GM06990 (cell line): ENCODE measurements around the gene PLB1.

Experiments used
- DNase-seq: peaks from one replicate; pipeline ENCODE4 v3.0.0-alpha.2; 2011; ENCODE audit not compliant: insufficient read length; ENCODE audit errors: extremely low read depth
- H3K27me3 ChIP-seq: replicated peaks from 2 replicates; pipeline ENCODE4 v1.6.0; 2011; ENCODE audit warnings: low read length; ENCODE audit not compliant: control insufficient read depth, insufficient read depth
- H3K36me3 ChIP-seq: 2 replicates; pipeline ENCODE4 v1.5.1; 2011; ENCODE audit warnings: low read length; ENCODE audit not compliant: control insufficient read depth, insufficient read depth
- H3K4me3 ChIP-seq: replicated peaks from 2 replicates; pipeline ENCODE4 v1.5.1; 2011; ENCODE audit warnings: low read depth, mild to moderate bottlenecking, control low read depth, low read length
- CTCF ChIP-seq: IDR thresholded peaks from 2 replicates; pipeline ENCODE4 v1.5.1; 2011; ENCODE audit warnings: low read length, control low read depth, mild to moderate bottlenecking, inconsistent platforms; ENCODE audit not compliant: insufficient read depth, poor library complexity, severe bottlenecking

Gene PLB1

DNA sequence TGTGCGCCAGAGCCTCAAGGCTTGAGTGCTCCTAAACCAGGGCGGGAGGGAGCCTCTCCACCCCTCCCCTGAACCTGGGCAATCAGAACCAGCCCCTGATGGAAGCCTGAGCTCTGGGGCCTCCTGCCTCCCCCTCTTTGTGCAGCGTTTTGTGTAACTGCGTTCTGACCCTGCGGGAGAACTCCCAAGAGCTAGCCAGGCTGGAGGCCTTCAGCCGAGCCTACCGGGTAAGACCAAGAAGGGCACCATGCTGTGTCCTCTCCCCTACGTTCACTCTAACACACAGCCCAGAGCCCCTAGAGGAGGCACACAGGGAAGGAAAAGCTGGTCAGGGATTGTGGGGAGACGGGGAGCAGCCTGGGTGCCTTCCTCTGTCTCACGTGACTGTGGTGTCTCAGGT lies 108.0 kb downstream of the PLB1 start:
- Histone ChIP-seq H3K36me3 (no peaks in the 10 kb centered on the region), H3K27me3 (no peaks in the 10 kb centered on the region), H3K4me3 (no peak overlapping the region)
- no peak for DNase-seq
- no peak for TF ChIP-seq CTCF

GRCh38 chr2:28604284-28604843 lies 108.5 kb downstream of the PLB1 start:
- no peaks in the 10 kb centered on the region for H3K36me3 ChIP-seq
- no peaks in the 10 kb centered on the region; the same call in 1 of the 2 replicates for H3K27me3 ChIP-seq
- no peak for DNase-seq
- no peak for TF ChIP-seq CTCF
- H3K4me3 ChIP-seq: no peak overlapping the region

GRCh38 chr2:28606986-28607441 lies 111.2 kb downstream of the PLB1 start:
- no peak for TF ChIP-seq CTCF
- Histone ChIP-seq H3K4me3 (no peak overlapping the region), H3K36me3 (no peaks in the 10 kb centered on the region), H3K27me3 (no peaks in the 10 kb centered on the region; the same call in 1 of the 2 replicates)
- no peak for DNase-seq

DNA sequence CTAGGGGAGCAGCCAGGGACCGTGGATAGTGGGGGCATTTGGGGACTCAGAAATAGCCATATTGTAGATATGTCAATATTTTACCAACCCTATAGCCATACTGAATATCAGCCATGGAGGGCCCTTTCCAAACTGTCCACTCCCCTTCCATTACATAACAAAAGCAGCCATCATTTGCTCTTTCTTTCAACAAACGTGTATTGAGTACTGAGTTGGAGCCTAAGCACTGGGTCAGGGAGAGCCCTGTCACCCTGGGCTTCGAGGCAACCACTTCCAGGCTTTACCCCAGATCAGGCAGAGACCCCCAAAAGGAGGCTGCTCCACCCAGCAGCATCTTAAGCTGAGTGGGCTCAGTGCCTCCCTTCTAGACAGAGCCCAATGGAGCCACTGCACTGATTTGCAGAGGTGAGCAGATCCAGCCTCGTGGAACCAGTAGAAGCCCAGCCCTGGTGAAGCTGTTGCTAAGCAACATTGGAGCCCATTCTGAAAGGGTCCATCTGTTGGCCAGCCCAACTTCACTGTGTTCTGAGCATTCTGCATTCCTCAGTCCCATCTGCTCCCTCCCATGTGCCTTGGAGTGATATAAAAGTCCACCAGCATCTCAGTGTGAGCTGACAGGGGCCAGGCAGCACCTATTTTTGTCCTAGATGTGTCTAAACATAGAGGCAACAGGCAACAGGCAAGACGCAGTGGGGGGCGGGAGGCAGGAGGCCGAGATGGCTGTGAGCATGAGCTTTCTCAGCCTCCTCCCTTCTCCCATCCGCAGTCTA lies 112.1 kb downstream of the PLB1 start:
- TF ChIP-seq CTCF: no peak
- no peak for DNase-seq
- H3K27me3 ChIP-seq: no peaks in the 10 kb centered on the region; the same call in 1 of the 2 replicates

GRCh38 chr2:28608500-28609424 lies 112.9 kb downstream of the PLB1 start:
- Histone ChIP-seq H3K36me3 (no peaks in the 10 kb centered on the region), H3K4me3 (no peak overlapping the region), H3K27me3 (no peaks in the 10 kb centered on the region; the same call in 1 of the 2 replicates)
- no peak for DNase-seq
- no peak for TF ChIP-seq CTCF

More for the DNA sequence above, 112.1 kb downstream of the PLB1 start:
- Histone ChIP-seq H3K36me3 (no peaks in the 10 kb centered on the region), H3K4me3 (no peak overlapping the region)
